ENCODE results near the gene KDM4B.

The KDM4B gene

DNA sequence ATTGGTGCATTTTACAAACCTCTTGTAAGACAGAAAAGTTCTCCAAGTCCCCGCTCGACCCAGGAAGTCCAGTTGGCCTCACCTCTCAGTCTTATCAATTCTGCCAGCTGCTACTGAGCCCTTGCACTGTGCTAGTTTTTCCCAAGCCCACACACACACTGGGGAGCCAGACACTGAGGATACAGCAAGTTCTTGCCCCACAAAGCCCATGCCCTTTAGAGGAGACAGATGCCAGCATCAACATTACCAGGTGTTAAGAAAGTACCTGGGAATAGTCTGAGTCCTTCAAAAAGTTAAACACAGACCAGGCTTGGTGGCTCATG is 196.7 kb downstream of the KDM4B start:
- in situ Hi-C loops (cut with MboI; ENCODE audit: low pct_unique_long_range_greater_than_20kb, low sequenced_read_pairs) = no loop called here
- DNase-seq = no peak

- in situ Hi-C loops (cut with MboI; ENCODE audit: low pct_unique_long_range_greater_than_20kb, low sequenced_read_pairs) = no loop called here
- DNase-seq = no peak
Observed at GRCh38 chr19:5166262-5166661, 197.3 kb downstream of the KDM4B start.

GRCh38 chr19:5170329-5170745 is 201.4 kb downstream of the KDM4B start:
- peak; percentile 50 for DNase-seq
- in situ Hi-C loops (cut with MboI; ENCODE audit: low pct_unique_long_range_greater_than_20kb, low sequenced_read_pairs) = no loop called here

- DNase-seq = no peak
- in situ Hi-C loops (cut with MboI; ENCODE audit: low pct_unique_long_range_greater_than_20kb, low sequenced_read_pairs) = no loop called here
Observed at GRCh38 chr19:5171711-5172110, 202.8 kb downstream of the KDM4B start.

GRCh38 chr19:5172859-5173630 is 204.1 kb downstream of the KDM4B start:
- no peak for DNase-seq
- in situ Hi-C loops (cut with MboI; ENCODE audit: low pct_unique_long_range_greater_than_20kb, low sequenced_read_pairs) = no loop called here

- in situ Hi-C loops (cut with MboI; ENCODE audit: low pct_unique_long_range_greater_than_20kb, low sequenced_read_pairs) = no loop called here
- no peak for DNase-seq
Observed at GRCh38 chr19:5173993-5174392, 205.1 kb downstream of the KDM4B start.

DNA sequence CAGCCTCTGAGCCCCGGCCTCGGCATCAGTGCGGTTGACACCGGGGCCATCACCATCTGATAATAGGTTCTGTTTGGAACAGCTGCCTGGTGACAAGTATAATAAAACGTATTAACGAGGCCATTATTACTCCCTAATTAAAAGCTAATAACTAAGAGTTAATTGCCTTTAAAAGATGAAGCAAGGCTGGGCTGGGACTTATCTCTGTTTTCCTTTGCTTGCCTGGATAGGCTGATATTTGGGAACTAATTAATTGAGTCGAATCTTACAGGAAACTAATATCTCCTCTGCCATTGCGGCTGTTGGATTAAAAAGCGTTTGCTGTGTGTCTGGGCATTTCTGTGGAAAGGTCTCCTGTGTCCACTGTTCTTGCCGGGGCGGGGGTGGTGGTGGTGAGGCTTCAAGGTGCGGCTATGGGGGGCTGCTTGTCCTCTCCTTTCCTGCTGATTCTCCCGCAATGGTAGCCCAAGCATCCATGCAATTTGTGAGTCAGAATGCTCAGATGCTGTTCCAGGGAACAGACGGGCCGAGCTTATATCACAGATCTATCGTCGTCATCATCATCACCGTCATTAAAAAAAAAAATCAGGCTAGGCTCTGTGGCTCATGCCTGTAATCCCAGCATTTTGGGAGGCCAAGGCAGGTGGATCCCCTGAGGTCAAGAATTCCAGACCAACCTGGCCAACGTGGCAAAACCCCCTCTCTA is 209.0 kb downstream of the KDM4B start:
- no peak for DNase-seq
- in situ Hi-C loops (cut with MboI; ENCODE audit: low pct_unique_long_range_greater_than_20kb, low sequenced_read_pairs) = no loop called here

DNA sequence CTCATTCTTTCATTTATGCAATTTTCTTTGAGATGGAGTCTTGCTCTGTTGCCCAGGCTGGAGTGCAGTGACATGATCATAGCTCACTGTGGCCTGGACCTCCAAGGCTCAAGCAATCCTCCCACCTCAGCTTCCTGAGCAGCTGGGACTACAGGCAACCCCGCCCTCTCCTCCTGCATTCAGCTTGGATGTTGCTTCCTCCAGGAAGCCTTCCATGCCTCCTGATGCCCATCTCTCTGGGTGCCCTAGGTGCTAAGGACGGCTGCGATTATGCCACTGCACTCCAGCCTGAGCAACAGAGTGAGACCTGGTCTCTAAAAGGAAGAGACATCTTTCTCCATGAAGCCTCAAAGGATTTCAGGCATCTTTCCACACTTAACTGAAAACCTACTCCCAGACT is 209.9 kb downstream of the KDM4B start:
- in situ Hi-C loops (cut with MboI; ENCODE audit: low pct_unique_long_range_greater_than_20kb, low sequenced_read_pairs) = no loop called here
- DNase-seq = no peak

DNA sequence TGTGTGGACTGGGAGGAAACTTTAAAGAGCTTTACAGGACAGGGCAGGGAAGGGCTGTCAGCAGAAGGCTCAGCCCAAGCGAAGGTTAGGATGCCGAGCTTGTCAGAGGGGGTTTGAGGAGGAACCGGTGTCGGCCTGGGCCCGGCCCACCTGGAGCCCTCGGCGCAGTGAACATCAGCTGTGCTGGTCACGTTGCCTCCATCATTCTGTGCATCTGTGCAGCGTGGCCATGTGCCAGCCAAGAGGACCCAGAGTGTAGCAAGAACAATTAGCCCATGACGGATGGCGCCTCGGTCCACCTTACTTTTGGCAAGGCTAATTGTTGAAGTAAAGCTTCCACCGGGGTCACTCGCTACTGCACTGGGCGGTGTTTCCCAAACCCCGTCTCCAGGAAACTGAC is 210.3 kb downstream of the KDM4B start:
- in situ Hi-C loops (cut with MboI; ENCODE audit: low pct_unique_long_range_greater_than_20kb, low sequenced_read_pairs) = no loop called here
- DNase-seq = no peak

DNA sequence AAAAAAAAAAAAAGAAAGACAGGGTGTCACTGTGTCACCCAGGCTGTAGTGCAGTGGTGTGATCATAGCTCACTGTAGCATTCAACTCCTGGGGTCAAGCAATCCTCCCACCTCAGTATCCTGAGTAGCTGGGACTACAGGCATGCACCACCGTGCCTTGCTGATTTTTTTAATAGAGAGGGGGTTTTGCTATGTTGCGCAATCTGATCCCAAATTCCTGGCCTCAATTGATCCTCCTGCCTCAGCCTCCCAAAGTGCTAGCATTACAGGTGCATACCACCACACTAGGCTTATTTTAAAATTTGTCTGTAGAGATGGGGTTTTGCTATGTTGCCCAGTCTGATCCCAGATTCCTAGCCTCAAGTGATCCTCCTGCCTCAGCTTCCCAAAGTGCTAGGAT is 212.4 kb downstream of the KDM4B start:
- in situ Hi-C loops (cut with MboI; ENCODE audit: low pct_unique_long_range_greater_than_20kb, low sequenced_read_pairs) = no loop called here
- no peak for DNase-seq

GRCh38 chr19:5182751-5183150 is 213.8 kb downstream of the KDM4B start:
- in situ Hi-C loops (cut with MboI; ENCODE audit: low pct_unique_long_range_greater_than_20kb, low sequenced_read_pairs) = no loop called here
- DNase-seq = no peak

- in situ Hi-C loops (cut with MboI; ENCODE audit: low pct_unique_long_range_greater_than_20kb, low sequenced_read_pairs) = no loop called here
- no peak for DNase-seq
Observed at GRCh38 chr19:5183616-5184015, 214.7 kb downstream of the KDM4B start.

DNA sequence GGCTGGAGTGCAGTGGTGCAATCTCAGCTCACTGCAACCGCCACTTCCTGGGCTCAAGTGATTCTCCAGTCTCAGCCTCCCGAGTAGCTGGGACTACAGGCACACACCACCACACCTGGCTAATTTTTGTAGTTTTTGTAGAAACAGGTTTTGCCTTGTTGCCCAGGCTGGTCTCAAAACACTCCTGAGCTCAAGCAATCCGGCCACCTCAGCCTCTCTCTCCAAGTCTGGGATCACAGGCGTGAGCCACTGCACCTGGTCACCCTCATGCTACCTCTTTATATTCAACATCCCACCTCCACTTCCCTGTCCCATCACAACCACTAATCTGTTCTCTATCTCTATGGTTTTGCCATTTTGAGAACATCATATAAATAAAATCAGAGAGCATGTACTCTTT is 216.0 kb downstream of the KDM4B start:
- DNase-seq = no peak
- in situ Hi-C loops (cut with MboI; ENCODE audit: low pct_unique_long_range_greater_than_20kb, low sequenced_read_pairs) = no loop called here

DNA sequence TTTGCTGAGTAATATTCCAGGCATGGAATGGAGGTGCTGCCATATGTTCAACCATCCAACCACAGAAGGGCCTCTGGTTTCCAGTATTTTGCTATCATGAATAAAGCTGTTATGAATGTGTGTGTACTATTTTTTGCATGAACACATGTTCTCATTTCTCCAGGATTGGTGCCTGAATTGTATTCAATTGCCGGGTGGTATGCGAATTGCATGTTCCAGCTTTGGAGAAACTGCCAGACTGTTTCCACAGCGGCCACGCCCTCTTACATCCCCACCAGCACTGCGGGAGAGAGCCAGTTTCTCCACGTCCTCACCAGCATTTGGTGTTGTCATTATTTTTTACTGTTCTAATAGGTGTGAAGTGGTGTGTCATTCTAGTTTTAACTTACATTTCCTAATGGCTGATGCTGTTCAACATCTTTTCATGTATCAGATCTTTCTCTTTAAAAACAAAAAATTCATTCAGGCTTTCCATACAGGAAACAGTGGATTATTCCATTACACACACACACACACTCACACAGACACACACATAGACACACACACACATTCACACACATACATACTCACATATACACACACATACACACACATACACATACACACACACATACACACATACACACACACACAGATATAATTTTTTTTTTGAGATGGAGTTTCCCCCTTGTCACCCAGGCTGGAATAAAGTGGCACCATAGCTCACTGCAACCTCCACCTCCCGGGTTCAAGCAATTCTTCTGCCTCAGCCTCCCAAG is 217.6 kb downstream of the KDM4B start:
- DNase-seq = no peak
- in situ Hi-C loops (cut with MboI; ENCODE audit: low pct_unique_long_range_greater_than_20kb, low sequenced_read_pairs) = no loop called here

DNA sequence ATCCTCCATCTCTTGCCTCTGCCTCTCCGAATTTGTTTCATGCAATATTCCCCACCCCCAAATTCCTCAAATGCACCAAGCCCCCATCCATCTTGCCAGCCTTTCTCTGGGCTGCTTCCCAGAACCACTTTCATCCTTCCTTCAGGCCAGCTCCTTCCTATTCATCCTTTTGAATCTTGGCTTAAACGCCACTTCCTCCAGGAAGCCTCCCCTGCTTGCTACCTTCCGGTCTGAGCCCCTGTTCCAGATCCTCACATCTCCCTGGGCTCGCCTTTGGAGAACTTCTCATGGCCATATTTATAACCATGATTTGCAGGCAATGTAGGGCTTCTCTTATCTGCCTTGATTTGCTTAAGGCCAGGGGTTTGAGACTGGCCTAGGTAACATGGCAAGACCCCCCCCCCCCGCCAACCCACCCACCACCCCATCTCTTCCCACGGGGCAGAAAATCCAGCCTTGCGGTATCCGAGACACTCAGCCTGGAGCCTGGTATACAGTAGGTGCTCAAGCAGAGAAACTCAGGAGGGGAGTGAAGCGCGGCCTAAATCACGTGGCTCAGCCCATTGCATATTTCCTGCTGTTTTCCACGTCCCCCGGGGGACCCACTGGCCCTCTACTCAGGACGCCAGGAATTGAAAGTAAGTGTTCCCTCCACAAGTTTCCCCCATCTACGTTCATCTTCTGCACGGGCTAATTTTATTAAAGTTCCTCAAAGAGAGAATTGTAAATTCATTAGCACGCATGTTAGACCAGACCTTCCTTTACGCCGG is 219.8 kb downstream of the KDM4B start:
- DNase-seq = no peak
- in situ Hi-C loops (cut with MboI; ENCODE audit: low pct_unique_long_range_greater_than_20kb, low sequenced_read_pairs) = no loop called here

DNA sequence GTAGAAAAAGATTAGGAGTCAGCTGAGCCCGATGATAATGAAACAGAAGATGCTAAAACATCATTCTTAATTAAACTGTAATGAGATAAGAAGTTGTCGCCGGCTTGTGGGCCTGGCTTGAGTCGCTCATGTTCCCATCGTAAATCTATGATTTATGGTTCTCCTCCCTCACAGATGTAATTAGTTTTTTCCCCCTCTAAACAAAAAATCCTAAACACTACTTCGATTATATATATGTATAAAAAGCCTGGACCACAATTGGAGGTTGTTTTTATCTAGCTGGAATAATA is 220.3 kb downstream of the KDM4B start:
- no peak for DNase-seq
- in situ Hi-C loops (cut with MboI; ENCODE audit: low pct_unique_long_range_greater_than_20kb, low sequenced_read_pairs) = no loop called here

DNA sequence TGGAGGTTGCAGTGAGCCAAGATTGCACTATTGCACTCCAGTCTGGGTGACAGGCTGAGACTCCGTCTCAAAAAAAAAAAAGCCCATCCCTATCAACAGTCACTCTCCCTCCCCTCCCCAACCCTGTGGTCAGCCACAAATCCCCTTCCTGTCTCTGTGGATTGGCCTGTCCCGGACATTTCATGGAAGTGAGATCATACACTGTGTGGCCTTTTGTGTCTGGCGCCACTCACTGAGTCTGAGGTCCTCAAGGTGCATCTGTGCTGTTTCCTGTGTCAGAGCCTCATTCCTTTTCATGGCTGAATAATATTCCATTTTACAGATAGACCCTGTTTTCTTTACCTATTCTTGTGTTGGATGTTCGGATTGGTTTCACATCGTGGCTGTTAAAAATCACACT is 222.2 kb downstream of the KDM4B start:
- in situ Hi-C loops (cut with MboI; ENCODE audit: low pct_unique_long_range_greater_than_20kb, low sequenced_read_pairs) = no loop called here
- peak; percentile 36 for DNase-seq

DNA sequence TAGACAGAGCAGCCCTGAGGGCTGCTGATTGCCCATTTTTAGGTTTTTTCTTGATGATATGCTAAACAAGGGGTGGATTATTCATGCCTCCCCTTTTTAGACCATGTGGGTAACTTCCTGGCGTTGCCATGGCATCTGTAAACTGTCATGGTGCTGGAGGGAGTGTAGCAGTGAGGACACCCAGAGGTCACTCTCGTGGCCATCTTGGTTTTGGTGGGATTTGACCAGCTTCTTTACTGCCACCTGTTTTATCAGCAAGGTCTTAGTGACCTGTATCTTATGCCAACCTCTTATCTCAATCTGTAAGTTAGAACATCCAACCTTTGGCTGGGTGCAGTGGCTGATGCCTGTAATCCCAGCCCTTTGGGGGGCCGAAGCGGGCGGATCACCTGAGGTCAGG is 223.7 kb downstream of the KDM4B start:
- DNase-seq = no peak

DNA sequence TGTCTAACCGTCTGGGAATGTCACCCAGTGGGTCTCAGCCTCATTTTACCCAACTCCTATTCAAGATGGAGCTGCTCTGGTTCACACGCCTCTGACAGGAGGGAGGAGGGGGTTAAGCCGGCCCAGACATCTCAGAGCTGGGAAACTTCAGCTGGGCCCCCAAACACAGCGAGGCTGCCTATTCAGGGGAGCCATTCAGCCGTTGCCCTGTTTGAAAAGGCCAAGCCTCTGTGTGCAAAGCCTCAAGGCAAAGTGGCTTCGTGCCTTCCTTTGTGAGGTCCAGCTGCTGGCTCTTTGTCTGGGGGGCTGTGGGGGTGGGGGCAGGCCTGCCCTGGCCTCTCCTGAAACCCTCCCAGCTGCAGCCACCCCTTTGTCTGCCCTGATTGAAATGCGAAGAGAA is 224.3 kb downstream of the KDM4B start:
- in situ Hi-C loops (cut with MboI; ENCODE audit: low pct_unique_long_range_greater_than_20kb, low sequenced_read_pairs) = no loop called here
- no peak for DNase-seq

More for the DNA sequence above, 223.7 kb downstream of the KDM4B start:
- in situ Hi-C loops (cut with MboI; ENCODE audit: low pct_unique_long_range_greater_than_20kb, low sequenced_read_pairs) = no loop called here

DNA sequence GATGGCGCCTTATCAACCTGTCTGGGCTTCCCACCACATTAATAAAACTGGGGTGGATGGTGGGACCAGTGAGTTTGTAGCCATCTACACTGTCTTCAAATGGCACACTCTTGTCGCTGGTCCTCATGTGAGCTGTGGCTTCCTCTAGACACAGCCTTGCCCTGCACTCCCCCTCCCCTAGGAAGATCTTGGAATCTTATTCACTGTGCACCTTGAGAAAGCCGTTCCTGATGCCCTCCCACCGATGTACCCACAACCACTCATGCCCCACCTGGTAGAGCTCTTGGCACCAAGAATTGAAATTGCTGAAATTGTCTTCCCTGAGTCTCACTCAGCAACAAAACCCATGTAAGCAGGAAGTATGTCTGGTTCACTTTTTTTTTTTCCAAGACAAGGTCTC is 225.7 kb downstream of the KDM4B start:
- in situ Hi-C loops (cut with MboI; ENCODE audit: low pct_unique_long_range_greater_than_20kb, low sequenced_read_pairs) = no loop called here
- no peak for DNase-seq
